T-helper 2 cell treated with Interferon-gamma antibody and Interleukin-4, amounts not matched to agents 100 ng/mL and 5 ng/mL, for 36 hours (primary cell): ENCODE measurements around the gene CDK5. TPM values are rescaled to one million over a fixed set of nuclear protein-coding genes. Genes with fewer than 3 reads are reported as not detected.

ENCODE experiments used
- intact Hi-C: fragments of 100-400 bp; cut with micrococcal nuclease; formaldehyde crosslinking; loops from one replicate; pipeline ENCODE4 v1.15.1; 2023
- total RNA-seq: library from RNA; stranded (reverse); gene quantifications from 2 replicates; pipeline ENCODE4 v1.2.3, GENCODE V29; 2022

Gene CDK5
- total RNA-seq, 1 donor from 2014 or later: 23.7 TPM

GRCh38 chr7:151017370-151017952 is 40.2 kb downstream of the CDK5 start:
- intact Hi-C loops: no loop called here

GRCh38 chr7:151016942-151017341 is 40.8 kb downstream of the CDK5 start:
- intact Hi-C loops: no loop called here

- intact Hi-C loops: no loop called here
Measured at GRCh38 chr7:151016505-151016904, 41.2 kb downstream of the CDK5 start.

- intact Hi-C loops: no loop called here
Measured at GRCh38 chr7:151015967-151016366, 41.7 kb downstream of the CDK5 start.

- intact Hi-C loops: loop anchor here (5.0 kb wide), 3 partner anchors 38 to 327 kb away; partner anchors contain the start of genes CDK5, KCNH2, NUB1 and SLC4A2
Measured at GRCh38 chr7:151014950-151015349, 42.7 kb downstream of the CDK5 start.

- intact Hi-C loops: loop anchor here (1.0 to 5.0 kb wide), 4 partner anchors 14 to 328 kb away; partner anchors contain the start of genes ABCB8, CDK5, KCNH2 and NUB1
Measured at GRCh38 chr7:151013733-151014497, 43.8 kb downstream of the CDK5 start.

GRCh38 chr7:151013356-151013732 is 44.4 kb downstream of the CDK5 start:
- intact Hi-C loops: loop anchor here (1.0 to 5.0 kb wide), 4 partner anchors 15 to 329 kb away; partner anchors contain the start of genes ABCB8, CDK5, KCNH2 and NUB1

- intact Hi-C loops: loop anchor here (1.0 to 5.0 kb wide), 4 partner anchors 15 to 329 kb away; partner anchors contain the start of genes ABCB8, CDK5, KCNH2 and NUB1
Measured at GRCh38 chr7:151012911-151013347, 44.8 kb downstream of the CDK5 start.

- intact Hi-C loops: loop anchor here (5.0 kb wide), 3 partner anchors 35 to 330 kb away; partner anchors contain the start of genes CDK5, KCNH2, NUB1 and SLC4A2
Measured at GRCh38 chr7:151012031-151012692, 45.5 kb downstream of the CDK5 start.

GRCh38 chr7:151011616-151012015 is 46.1 kb downstream of the CDK5 start:
- intact Hi-C loops: loop anchor here (5.0 kb wide), 3 partner anchors 34 to 331 kb away; partner anchors contain the start of genes CDK5, KCNH2, NUB1 and SLC4A2

GRCh38 chr7:151011097-151011409 is 46.6 kb downstream of the CDK5 start:
- intact Hi-C loops: loop anchor here (5.0 kb wide), 3 partner anchors 34 to 331 kb away; partner anchors contain the start of genes CDK5, KCNH2, NUB1 and SLC4A2

GRCh38 chr7:151010307-151011096 is 47.2 kb downstream of the CDK5 start:
- intact Hi-C loops: loop anchor here (5.0 kb wide), 3 partner anchors 33 to 332 kb away; partner anchors contain the start of genes CDK5, KCNH2, NUB1 and SLC4A2

- intact Hi-C loops: loop anchor here (5.0 kb wide), 3 partner anchors 33 to 332 kb away; partner anchors contain the start of genes CDK5, KCNH2, NUB1 and SLC4A2
Measured at GRCh38 chr7:151010037-151010306, 47.7 kb downstream of the CDK5 start.

- intact Hi-C loops: loop anchor here (2.0 to 5.0 kb wide), 4 partner anchors 17 to 333 kb away; partner anchors contain the start of genes CDK5, KCNH2, NUB1 and SLC4A2
Measured at GRCh38 chr7:151009327-151010036, 48.2 kb downstream of the CDK5 start.

- intact Hi-C loops: loop anchor here (2.0 kb wide), 1 partner anchor 16 kb away; no protein-coding TSS in a partner anchor
Measured at GRCh38 chr7:151008511-151009323, 49.0 kb downstream of the CDK5 start.

- intact Hi-C loops: loop anchor here (2.0 kb wide), 1 partner anchor 15 kb away; no protein-coding TSS in a partner anchor
Measured at GRCh38 chr7:151008143-151008510, 49.6 kb downstream of the CDK5 start.

- intact Hi-C loops: no loop called here
Measured at GRCh38 chr7:151007469-151007898, 50.2 kb downstream of the CDK5 start.

- intact Hi-C loops: no loop called here
Measured at GRCh38 chr7:151006590-151007300, 51.0 kb downstream of the CDK5 start.
